ENCODE data around the gene VGLL2. TPM values are rescaled to one million over a fixed set of nuclear protein-coding genes. Genes with fewer than 3 reads are reported as not detected.

Gene VGLL2
- total and polyA plus RNA-seq, 2 donors (not counting 3 experiments of a cell fraction or from before 2014, with no cell fraction given), result not detected

DNA sequence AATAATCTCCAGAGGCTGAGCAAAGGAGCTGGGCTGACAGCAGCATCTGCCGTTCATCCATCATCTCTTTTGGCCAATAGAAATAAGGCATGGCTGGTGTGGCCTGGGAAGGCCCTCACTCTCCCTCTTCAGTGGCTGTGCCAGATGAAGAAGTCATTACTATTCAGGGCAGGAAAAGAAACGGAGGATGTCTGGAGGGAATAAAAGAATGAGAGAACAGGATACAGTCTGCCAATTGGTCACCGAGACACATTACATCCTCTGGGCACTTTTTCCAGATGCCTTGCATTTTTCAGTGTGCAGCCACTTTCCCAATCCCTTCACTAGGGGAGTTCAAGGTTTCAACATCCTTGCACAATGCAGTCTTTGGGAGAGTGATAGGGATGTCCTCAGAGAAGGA, 32.2 kb upstream of the VGLL2 start:
- FAIRE-seq (no peak), DNase-seq (ENCODE audit: low read depth, low spot score) (no peak)
- H3K9me3 ChIP-seq (replicated peaks; ENCODE audit: control insufficient read depth, insufficient read depth, low read length), result no peaks in the 10 kb centered on the region
- H3K27me3 ChIP-seq (ENCODE audit: control insufficient read depth in 2 of 2, insufficient read depth in 2 of 2, low read length in 2 of 2), result no peaks in the 10 kb centered on the region
- intact Hi-C loops (cut with micrococcal nuclease) (no loop called here), dilution Hi-C loops (cut with MboI; ENCODE audit: extremely low pct_ligation_motif_present, low sequenced_read_pairs) (no loop called here)
- H3K9me1 ChIP-seq (replicated peaks; ENCODE audit: control insufficient read depth, extremely low read depth, insufficient read depth, low read length), result no peaks in the 10 kb centered on the region
- no peak overlapping the region for H3K4me2 ChIP-seq (ENCODE audit: insufficient read depth, low read length)
- H3K4me3 ChIP-seq (replicated peaks in 1 of 3; ENCODE audit: insufficient read depth in 1 of 3, low read depth in 1 of 3, low read length in 3 of 3), result no peak overlapping the region
- H3K79me2 ChIP-seq (ENCODE audit: control insufficient read depth, insufficient read depth, low read length), result no peaks in the 10 kb centered on the region
- H3K9ac ChIP-seq (replicated peaks; ENCODE audit: extremely low read depth, insufficient read depth, low read length), result no peak overlapping the region
- H3K36me3 ChIP-seq (ENCODE audit: control insufficient read depth in 2 of 2, extremely low read depth in 1 of 2, insufficient read depth in 2 of 2, low read length in 2 of 2), result no peaks in the 10 kb centered on the region
- no peaks in the 10 kb centered on the region for H3K4me1 ChIP-seq (ENCODE audit: control insufficient read depth, extremely low read depth, insufficient read depth, low read length)
- H4K20me1 ChIP-seq (replicated peaks; ENCODE audit: control insufficient read depth, extremely low read depth, insufficient read depth, low read length), result no peaks in the 10 kb centered on the region
- TF ChIP-seq POLR2A (IDR thresholded peaks at IDR 0.05; ENCODE audit: low read depth, low read length), result no peak
- TF ChIP-seq GATA2 (IDR thresholded peaks at IDR 0.05; ENCODE audit: insufficient read depth, insufficient read length, low read depth, low read length), result no peak
- no peak for TF ChIP-seq EZH2 (IDR thresholded peaks at IDR 0.05; ENCODE audit: borderline replicate concordance, low read depth, low read length, severe bottlenecking)
- no peak for TF ChIP-seq MYC (IDR thresholded peaks at IDR 0.05; ENCODE audit: low read depth, low read length)
- no peak for TF ChIP-seq JUN (IDR thresholded peaks at IDR 0.05; ENCODE audit: borderline replicate concordance, insufficient read depth, insufficient read length, low read depth)
- TF ChIP-seq, protein P1, sequence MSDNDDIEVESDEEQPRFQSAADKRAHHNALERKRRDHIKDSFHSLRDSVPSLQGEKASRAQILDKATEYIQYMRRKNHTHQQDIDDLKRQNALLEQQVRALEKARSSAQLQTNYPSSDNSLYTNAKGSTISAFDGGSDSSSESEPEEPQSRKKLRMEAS (IDR thresholded peaks at IDR 0.05; ENCODE audit: insufficient read depth, insufficient read length), result no peak
- TF ChIP-seq FOS (IDR thresholded peaks at IDR 0.05; ENCODE audit: borderline replicate concordance, insufficient read depth, low read length), result no peak
- TF ChIP-seq, protein P2, sequence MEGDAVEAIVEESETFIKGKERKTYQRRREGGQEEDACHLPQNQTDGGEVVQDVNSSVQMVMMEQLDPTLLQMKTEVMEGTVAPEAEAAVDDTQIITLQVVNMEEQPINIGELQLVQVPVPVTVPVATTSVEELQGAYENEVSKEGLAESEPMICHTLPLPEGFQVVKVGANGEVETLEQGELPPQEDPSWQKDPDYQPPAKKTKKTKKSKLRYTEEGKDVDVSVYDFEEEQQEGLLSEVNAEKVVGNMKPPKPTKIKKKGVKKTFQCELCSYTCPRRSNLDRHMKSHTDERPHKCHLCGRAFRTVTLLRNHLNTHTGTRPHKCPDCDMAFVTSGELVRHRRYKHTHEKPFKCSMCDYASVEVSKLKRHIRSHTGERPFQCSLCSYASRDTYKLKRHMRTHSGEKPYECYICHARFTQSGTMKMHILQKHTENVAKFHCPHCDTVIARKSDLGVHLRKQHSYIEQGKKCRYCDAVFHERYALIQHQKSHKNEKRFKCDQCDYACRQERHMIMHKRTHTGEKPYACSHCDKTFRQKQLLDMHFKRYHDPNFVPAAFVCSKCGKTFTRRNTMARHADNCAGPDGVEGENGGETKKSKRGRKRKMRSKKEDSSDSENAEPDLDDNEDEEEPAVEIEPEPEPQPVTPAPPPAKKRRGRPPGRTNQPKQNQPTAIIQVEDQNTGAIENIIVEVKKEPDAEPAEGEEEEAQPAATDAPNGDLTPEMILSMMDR (IDR thresholded peaks at IDR 0.05; ENCODE audit: extremely low read depth in 1 of 2, insufficient read depth in 1 of 2, low read depth in 1 of 2, low read length in 2 of 2), result no peak
- TF ChIP-seq POLR2AphosphoS5 (IDR thresholded peaks at IDR 0.05; ENCODE audit: insufficient read depth, low read depth, low read length), result no peak
- POLR2A ChIA-PET, result no interaction called here
- no peak overlapping the region for H3K27ac ChIP-seq (ENCODE audit: insufficient read depth, low read depth, low read length)
- no TSS peak for BruUV-seq (replicated peaks)
- no peak overlapping the region for H2AFZ ChIP-seq (ENCODE audit: low read depth, low read length)
- CTCF ChIA-PET, result no interaction called here
